DMS114 treated with DMSO at 0.1 percent for 48 hours (cell line): ENCODE results near the gene TMEM17.

Experiments
- DNase-seq: peaks from one replicate; lab custom pipeline; 2025; ENCODE audit not compliant: unreplicated experiment; lab: John Stamatoyannopoulos, UW

Gene TMEM17

DNA sequence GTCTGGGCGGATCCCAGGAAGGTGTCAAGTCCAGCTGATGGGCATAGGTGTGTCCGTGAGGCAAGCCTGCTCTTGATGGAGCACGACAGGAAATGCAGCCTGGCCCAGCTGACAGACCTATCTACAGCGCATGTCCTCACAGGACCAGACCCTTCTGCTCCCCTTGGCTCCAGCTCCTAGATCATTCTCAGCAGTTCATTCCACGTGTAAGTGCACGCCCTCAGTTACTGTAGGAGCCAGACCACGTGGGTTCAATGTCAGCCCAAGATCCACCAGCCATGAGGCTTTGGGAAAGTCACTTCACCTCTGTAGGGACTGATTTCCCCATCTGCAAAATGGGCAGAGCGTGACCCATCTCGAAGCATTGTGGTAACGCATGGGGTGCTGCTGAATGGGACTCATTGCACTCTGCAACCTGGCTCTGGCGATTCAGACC lies 47.8 kb downstream of the TMEM17 start:
- no peak for DNase-seq

DNA sequence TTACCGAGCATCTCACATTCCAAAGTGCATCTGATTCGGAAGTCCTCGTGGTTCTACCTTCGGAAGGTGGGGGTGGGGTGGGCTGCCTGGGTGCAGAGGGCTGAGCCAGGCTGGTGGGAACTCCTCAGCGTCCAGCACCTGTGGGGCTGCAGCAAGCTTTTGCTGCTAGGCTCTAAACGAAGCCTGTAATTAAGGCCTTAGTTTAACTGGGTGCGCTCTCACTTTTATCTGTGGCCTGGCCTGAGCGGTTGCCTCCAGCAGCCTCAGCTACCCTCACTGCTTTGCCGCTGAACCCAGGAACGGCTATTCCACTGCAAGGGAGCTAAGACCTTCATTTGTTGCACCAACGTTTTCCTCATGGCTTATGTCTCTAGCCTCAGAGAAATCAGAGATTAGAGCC lies 48.4 kb downstream of the TMEM17 start:
- no peak for DNase-seq

DNA sequence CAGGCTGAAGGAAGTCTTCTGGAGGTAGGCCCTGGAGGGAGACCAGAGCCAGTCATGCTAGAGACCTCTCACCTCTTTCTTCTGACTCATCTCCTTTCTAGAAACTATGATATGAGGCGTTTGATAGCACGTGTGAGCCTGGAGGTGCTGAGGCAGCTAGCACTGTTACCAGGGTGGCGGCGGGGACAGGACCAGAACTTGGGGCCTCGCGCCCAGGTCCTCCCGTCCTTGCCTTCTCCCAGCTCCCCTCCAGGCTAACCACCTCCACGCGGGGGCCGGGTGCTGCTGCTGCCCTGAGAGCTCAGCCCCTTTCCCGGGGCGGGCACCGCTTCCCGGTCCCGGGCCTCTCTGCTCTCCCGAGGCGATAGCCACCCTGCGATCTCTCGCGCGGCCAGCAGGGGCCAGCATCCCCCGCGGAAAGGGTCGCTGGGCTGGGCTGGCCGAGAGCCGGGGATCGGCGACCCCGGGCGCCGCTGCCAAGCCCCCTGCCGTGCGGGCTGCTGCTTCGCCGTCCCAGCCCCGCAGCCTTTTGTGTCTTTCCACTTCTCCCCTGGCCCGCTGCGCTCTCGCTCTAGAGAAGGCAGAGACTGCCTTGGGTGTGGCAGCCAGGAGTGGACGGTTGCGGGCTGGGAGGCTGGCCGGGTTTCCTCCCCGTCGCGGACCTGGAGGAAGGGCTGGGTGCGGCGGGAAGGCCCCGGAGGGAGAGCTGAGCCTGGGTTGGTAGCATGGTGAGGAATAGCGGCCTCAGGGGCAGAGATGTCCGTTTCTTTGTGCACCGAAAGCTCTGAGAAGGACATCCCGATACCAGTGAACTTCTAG lies 49.1 kb downstream of the TMEM17 start:
- peak; percentile 44 for DNase-seq

DNA sequence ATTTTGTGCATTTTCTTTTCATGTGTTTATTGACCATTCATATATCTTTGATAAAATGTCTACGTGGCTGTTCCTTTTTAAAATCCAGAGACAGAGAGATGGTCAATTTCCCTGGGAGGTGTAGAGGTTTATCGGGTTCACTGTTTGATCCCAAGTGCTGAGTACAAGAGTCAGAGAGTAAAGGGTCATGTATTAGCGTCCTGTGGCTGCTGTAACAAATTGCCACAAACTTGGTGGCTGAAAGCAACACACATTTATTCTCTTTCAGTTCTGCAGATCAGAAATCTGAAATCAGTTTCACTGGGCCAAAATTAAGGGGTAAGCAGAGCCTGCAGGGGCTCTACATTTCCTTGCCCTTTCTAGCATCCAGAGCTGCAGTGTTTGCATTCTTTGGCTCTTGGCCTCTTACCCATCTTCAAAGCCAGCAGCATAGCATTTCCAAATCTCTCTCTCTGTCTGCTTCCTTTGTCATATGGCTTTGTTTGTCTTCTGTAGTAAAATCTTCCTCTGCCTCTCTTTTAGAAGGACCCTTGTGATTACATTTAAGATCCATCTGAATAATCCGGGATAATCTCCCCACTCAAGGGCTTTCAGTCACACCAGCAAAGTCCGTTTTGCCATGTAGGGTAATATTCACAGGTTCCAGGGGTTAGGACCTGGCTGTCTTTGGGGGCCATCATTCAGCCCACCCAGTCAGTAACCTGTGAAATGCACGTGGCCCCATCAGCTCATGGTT lies 49.9 kb downstream of the TMEM17 start:
- DNase-seq, result no peak

DNA sequence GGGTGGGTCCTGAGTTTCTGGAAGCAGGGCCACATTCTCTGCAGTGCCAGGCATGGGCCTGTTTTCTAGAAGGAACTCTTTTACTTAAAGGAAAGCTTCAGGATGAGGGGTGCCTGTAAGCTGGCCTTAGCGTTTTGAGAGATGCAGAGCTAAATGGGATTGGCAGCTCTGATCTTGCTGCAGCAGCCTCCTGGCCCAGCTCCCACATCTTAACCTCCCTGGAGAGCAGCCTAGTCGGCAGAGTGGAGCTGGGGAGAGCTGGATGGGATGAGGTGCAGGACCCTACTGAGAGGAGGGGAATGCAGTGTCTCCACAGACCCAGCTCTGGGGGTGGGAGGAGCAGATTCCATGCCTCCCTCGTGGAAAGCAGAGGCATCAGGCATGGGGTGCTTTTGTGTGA lies 52.0 kb downstream of the TMEM17 start:
- no peak for DNase-seq

- DNase-seq, result no peak
These were observed 53.1 kb downstream of the TMEM17 start for GRCh38 chr2:62452701-62453454.

- DNase-seq, result no peak
These were observed 55.2 kb downstream of the TMEM17 start for GRCh38 chr2:62450716-62451191.
